Activated T-helper 2 cell treated with anti-CD3 and anti-CD28 coated beads, Interferon-gamma antibody, Interleukin-2, Interleukin-4, amounts not matched to agents 10 μg/mL and 5 μg/mL and 100 μg/mL, durations not matched to agents 14 hours and 24 hours and 36 hours (primary cell): Measurements from ENCODE around the gene STAG1. TPM values are rescaled to one million over a fixed set of nuclear protein-coding genes. Genes with fewer than 3 reads are reported as not detected.
"Not testable (repeated sequence)": the region's sequence is repeated elsewhere in the genome, so short reads cannot be mapped to it uniquely, and the experiment has no call there.

Experiments
- DNase-seq: peaks from one replicate; pipeline ENCODE4 v3.0.0; 2021; ENCODE audit warnings: low spot score
- H3K27ac Mint-ChIP-seq: one replicate; pipeline ENCODE4 v1.8.0; 2021; ENCODE audit warnings: mixed read lengths
- H3K27me3 Mint-ChIP-seq: one replicate; pipeline ENCODE4 v1.8.0; 2021; ENCODE audit warnings: low read depth, mixed read lengths
- H3K36me3 Mint-ChIP-seq: one replicate; pipeline ENCODE4 v1.8.0; 2021; ENCODE audit warnings: low read depth, mixed read lengths
- H3K4me1 Mint-ChIP-seq: one replicate; pipeline ENCODE4 v1.8.0; 2021; ENCODE audit warnings: low read depth, mixed read lengths
- H3K4me3 Mint-ChIP-seq: one replicate; pipeline ENCODE4 v1.8.0; 2021; ENCODE audit warnings: low read depth, mild to moderate bottlenecking, moderate library complexity, mixed read lengths
- H3K9me3 Mint-ChIP-seq: one replicate; pipeline ENCODE4 v1.8.0; 2021; ENCODE audit warnings: mixed read lengths
- intact Hi-C: fragments of 100-400 bp; cut with micrococcal nuclease; formaldehyde crosslinking; loops from one replicate; pipeline ENCODE4 v1.15.1; 2023
- total RNA-seq: library from RNA; stranded (reverse); gene quantifications from 2 replicates; pipeline ENCODE4 v1.2.3, GENCODE V29; 2022

The STAG1 gene
- total RNA-seq, 1 donor from 2014 or later = 44.9 TPM

- Mint-ChIP-seq H3K4me3 (no peak overlapping the region), H3K9me3 (peaks cover under 1% of the 10 kb centered on the region), H3K36me3 (peaks cover 58% of the 10 kb centered on the region), H3K27me3 (no peaks in the 10 kb centered on the region), H3K4me1 (no peaks in the 10 kb centered on the region), H3K27ac (no peak overlapping the region)
- intact Hi-C loops = no loop called here
- DNase-seq = no peak
Observed at GRCh38 chr3:136490646-136491405, 261.4 kb downstream of the STAG1 start.

- H3K4me1 Mint-ChIP-seq = no peaks in the 10 kb centered on the region
- DNase-seq = no peak
- H3K4me3 Mint-ChIP-seq = no peak overlapping the region
- intact Hi-C loops = no loop called here
- H3K36me3 Mint-ChIP-seq = peaks cover 35% of the 10 kb centered on the region
- no peak overlapping the region for H3K27ac Mint-ChIP-seq
- peaks cover 5% of the 10 kb centered on the region for H3K9me3 Mint-ChIP-seq
- no peaks in the 10 kb centered on the region for H3K27me3 Mint-ChIP-seq
Observed at GRCh38 chr3:136485777-136486176, 266.4 kb downstream of the STAG1 start.

- no peaks in the 10 kb centered on the region for H3K27me3 Mint-ChIP-seq
- intact Hi-C loops = no loop called here
- peaks cover 39% of the 10 kb centered on the region for H3K36me3 Mint-ChIP-seq
- no peak overlapping the region for H3K27ac Mint-ChIP-seq
- DNase-seq = no peak
- H3K4me3 Mint-ChIP-seq = no peak overlapping the region
- H3K9me3 Mint-ChIP-seq = no peaks in the 10 kb centered on the region
- H3K4me1 Mint-ChIP-seq = no peaks in the 10 kb centered on the region
Observed at GRCh38 chr3:136476280-136476679, 275.9 kb downstream of the STAG1 start.

GRCh38 chr3:136474876-136475275 lies 277.3 kb downstream of the STAG1 start:
- H3K4me3 Mint-ChIP-seq, H3K9me3 Mint-ChIP-seq, H3K27ac Mint-ChIP-seq, intact Hi-C loops, DNase-seq, H3K4me1 Mint-ChIP-seq, H3K27me3 Mint-ChIP-seq: not testable (repeated sequence)
- peaks cover 53% of the 10 kb centered on the region for H3K36me3 Mint-ChIP-seq

GRCh38 chr3:136473716-136474326 lies 278.4 kb downstream of the STAG1 start:
- intact Hi-C loops = no loop called here
- Mint-ChIP-seq H3K27me3 (no peaks in the 10 kb centered on the region), H3K27ac (no peak overlapping the region), H3K4me1 (no peaks in the 10 kb centered on the region), H3K4me3 (no peak overlapping the region), H3K36me3 (peaks cover 59% of the 10 kb centered on the region), H3K9me3 (peaks cover 6% of the 10 kb centered on the region)
- no peak for DNase-seq

- Mint-ChIP-seq H3K27me3 (no peaks in the 10 kb centered on the region), H3K4me1 (no peaks in the 10 kb centered on the region), H3K9me3 (peaks cover 26% of the 10 kb centered on the region), H3K27ac (no peak overlapping the region), H3K36me3 (peaks cover 68% of the 10 kb centered on the region), H3K4me3 (no peak overlapping the region)
- intact Hi-C loops = no loop called here
- no peak for DNase-seq
Observed at GRCh38 chr3:136465296-136465695, 286.9 kb downstream of the STAG1 start.

- Mint-ChIP-seq H3K4me1 (no peaks in the 10 kb centered on the region), H3K27ac (no peak overlapping the region), H3K27me3 (no peaks in the 10 kb centered on the region), H3K9me3 (peaks cover 27% of the 10 kb centered on the region), H3K4me3 (no peak overlapping the region), H3K36me3 (peaks cover 68% of the 10 kb centered on the region)
- DNase-seq = no peak
- intact Hi-C loops = no loop called here
Observed at GRCh38 chr3:136464502-136464901, 287.7 kb downstream of the STAG1 start.

GRCh38 chr3:136463170-136463569 lies 289.0 kb downstream of the STAG1 start:
- intact Hi-C loops = no loop called here
- Mint-ChIP-seq H3K36me3 (peaks cover 75% of the 10 kb centered on the region), H3K9me3 (peaks cover 33% of the 10 kb centered on the region), H3K27ac (no peak overlapping the region), H3K4me3 (no peak overlapping the region), H3K27me3 (no peaks in the 10 kb centered on the region), H3K4me1 (no peaks in the 10 kb centered on the region)
- no peak for DNase-seq

GRCh38 chr3:136457793-136458192 lies 294.4 kb downstream of the STAG1 start:
- Mint-ChIP-seq H3K9me3 (peaks cover 61% of the 10 kb centered on the region), H3K4me1 (no peaks in the 10 kb centered on the region), H3K36me3 (peaks cover 80% of the 10 kb centered on the region), H3K27ac (no peak overlapping the region), H3K4me3 (no peak overlapping the region), H3K27me3 (no peaks in the 10 kb centered on the region)
- no peak for DNase-seq
- intact Hi-C loops = no loop called here

- intact Hi-C loops = no loop called here
- no peaks in the 10 kb centered on the region for H3K4me1 Mint-ChIP-seq
- DNase-seq = no peak
- H3K9me3 Mint-ChIP-seq = peaks cover 52% of the 10 kb centered on the region
- H3K36me3 Mint-ChIP-seq = peaks cover 70% of the 10 kb centered on the region
- no peak overlapping the region for H3K27ac Mint-ChIP-seq
- H3K27me3 Mint-ChIP-seq = no peaks in the 10 kb centered on the region
- no peak overlapping the region for H3K4me3 Mint-ChIP-seq
Observed at GRCh38 chr3:136456196-136456595, 296.0 kb downstream of the STAG1 start.

GRCh38 chr3:136444581-136444980 lies 307.6 kb downstream of the STAG1 start:
- Mint-ChIP-seq H3K36me3 (peaks cover 25% of the 10 kb centered on the region), H3K27ac (no peak overlapping the region), H3K4me3 (no peak overlapping the region), H3K4me1 (no peaks in the 10 kb centered on the region), H3K27me3 (no peaks in the 10 kb centered on the region), H3K9me3 (no peaks in the 10 kb centered on the region)
- intact Hi-C loops = no loop called here
- no peak for DNase-seq

GRCh38 chr3:136437043-136437442 lies 315.1 kb downstream of the STAG1 start:
- Mint-ChIP-seq H3K4me3 (no peak overlapping the region), H3K27me3 (no peaks in the 10 kb centered on the region), H3K4me1 (no peaks in the 10 kb centered on the region), H3K27ac (no peak overlapping the region), H3K36me3 (peaks cover 14% of the 10 kb centered on the region), H3K9me3 (no peaks in the 10 kb centered on the region)
- intact Hi-C loops = no loop called here
- no peak for DNase-seq

GRCh38 chr3:136434429-136434828 lies 317.7 kb downstream of the STAG1 start:
- intact Hi-C loops = no loop called here
- no peaks in the 10 kb centered on the region for H3K27me3 Mint-ChIP-seq
- no peak overlapping the region for H3K4me3 Mint-ChIP-seq
- H3K4me1 Mint-ChIP-seq = no peaks in the 10 kb centered on the region
- H3K36me3 Mint-ChIP-seq = peaks cover 8% of the 10 kb centered on the region
- no peaks in the 10 kb centered on the region for H3K9me3 Mint-ChIP-seq
- no peak overlapping the region for H3K27ac Mint-ChIP-seq
- DNase-seq = no peak
